Measurements from ENCODE around the gene GNLY.

Gene GNLY

GRCh38 chr2:85682378-85682777 lies 11.8 kb upstream of the GNLY start:
- no peak for DNase-seq (ENCODE audit: low read depth, low spot score)

- DNase-seq (ENCODE audit: low read depth, low spot score) = no peak
These were observed 9.8 kb upstream of the GNLY start for GRCh38 chr2:85684380-85684779.

- DNase-seq (ENCODE audit: low read depth, low spot score) = no peak
These were observed 9.4 kb upstream of the GNLY start for GRCh38 chr2:85684806-85685205.

- DNase-seq (ENCODE audit: low read depth, low spot score) = no peak
These were observed 3.2 kb upstream of the GNLY start for GRCh38 chr2:85690932-85691331.

- DNase-seq (ENCODE audit: low read depth, low spot score) = no peak
These were observed 2.0 kb upstream of the GNLY start for GRCh38 chr2:85692039-85692645.

GRCh38 chr2:85695121-85695520 lies 963 bp downstream of the GNLY start:
- DNase-seq (ENCODE audit: low read depth, low spot score) = no peak

- no peak for DNase-seq (ENCODE audit: low read depth, low spot score)
These were observed 1.8 kb downstream of the GNLY start for GRCh38 chr2:85695691-85696668.

- DNase-seq (ENCODE audit: low read depth, low spot score) = no peak
These were observed 2.9 kb downstream of the GNLY start for GRCh38 chr2:85697096-85697495.

- DNase-seq (ENCODE audit: low read depth, low spot score) = no peak
These were observed 3.6 kb downstream of the GNLY start for GRCh38 chr2:85697716-85698115.

- DNase-seq (ENCODE audit: low read depth, low spot score) = no peak
These were observed 4.2 kb downstream of the GNLY start for GRCh38 chr2:85698184-85698879.

GRCh38 chr2:85698880-85699254 lies 4.7 kb downstream of the GNLY start:
- DNase-seq (ENCODE audit: low read depth, low spot score) = no peak

GRCh38 chr2:85699325-85699724 lies 5.2 kb downstream of the GNLY start:
- DNase-seq (ENCODE audit: low read depth, low spot score) = no peak

- no peak for DNase-seq (ENCODE audit: low read depth, low spot score)
These were observed 8.0 kb downstream of the GNLY start for GRCh38 chr2:85702172-85702571.

- no peak for DNase-seq (ENCODE audit: low read depth, low spot score)
These were observed 8.6 kb downstream of the GNLY start for GRCh38 chr2:85702800-85703199.

GRCh38 chr2:85703329-85703728 lies 9.2 kb downstream of the GNLY start:
- no peak for DNase-seq (ENCODE audit: low read depth, low spot score)

- no peak for DNase-seq (ENCODE audit: low read depth, low spot score)
These were observed 9.9 kb downstream of the GNLY start for GRCh38 chr2:85704038-85704437.

GRCh38 chr2:85704800-85705679 lies 10.9 kb downstream of the GNLY start:
- DNase-seq (ENCODE audit: low read depth, low spot score) = no peak

- DNase-seq (ENCODE audit: low read depth, low spot score) = no peak
These were observed 11.5 kb downstream of the GNLY start for GRCh38 chr2:85705680-85706039.

GRCh38 chr2:85706063-85706462 lies 11.9 kb downstream of the GNLY start:
- no peak for DNase-seq (ENCODE audit: low read depth, low spot score)

GRCh38 chr2:85706599-85707296 lies 12.6 kb downstream of the GNLY start:
- no peak for DNase-seq (ENCODE audit: low read depth, low spot score)

- DNase-seq (ENCODE audit: low read depth, low spot score) = peak; percentile 32
These were observed 13.1 kb downstream of the GNLY start for GRCh38 chr2:85707304-85707703.
